Measurements from ENCODE around the gene SLC27A4.

SLC27A4 gene

GRCh38 chr9:128339761-128340690 lies at the start of gene SLC27A4:
SLC27A4 (plus strand) TSS chr9:128340527; CDS start chr9:128343133, 2,606 bp downstream.
- DNase-seq: peak; percentile 43 to 80

GRCh38 chr9:128292009-128292408 lies 48.3 kb upstream of the SLC27A4 start:
- DNase-seq: no peak

- DNase-seq: no peak
Measured at GRCh38 chr9:128293091-128293490, 47.2 kb upstream of the SLC27A4 start.

- no peak for DNase-seq
Measured at GRCh38 chr9:128294142-128294541, 46.2 kb upstream of the SLC27A4 start.

- DNase-seq: no peak
Measured at GRCh38 chr9:128296340-128297220, 43.7 kb upstream of the SLC27A4 start.

GRCh38 chr9:128297221-128297773 lies 43.0 kb upstream of the SLC27A4 start:
- DNase-seq: no peak

- DNase-seq: no peak
Measured at GRCh38 chr9:128298535-128299482, 41.5 kb upstream of the SLC27A4 start.

- no peak for DNase-seq
Measured at GRCh38 chr9:128304136-128304970, 36.0 kb upstream of the SLC27A4 start.

GRCh38 chr9:128304971-128305288 lies 35.4 kb upstream of the SLC27A4 start:
- DNase-seq: no peak

- no peak for DNase-seq
Measured at GRCh38 chr9:128309551-128309950, 30.8 kb upstream of the SLC27A4 start.

- no peak for DNase-seq
Measured at GRCh38 chr9:128310461-128310860, 29.9 kb upstream of the SLC27A4 start.

GRCh38 chr9:128314697-128315096 lies 25.6 kb upstream of the SLC27A4 start:
- DNase-seq: no peak

- no peak for DNase-seq
Measured at GRCh38 chr9:128316421-128316820, 23.9 kb upstream of the SLC27A4 start.

- no peak for DNase-seq
Measured at GRCh38 chr9:128317629-128318028, 22.7 kb upstream of the SLC27A4 start.

GRCh38 chr9:128321343-128321742 lies 19.0 kb upstream of the SLC27A4 start:
- no peak for DNase-seq

GRCh38 chr9:128321879-128322403 lies 18.4 kb upstream of the SLC27A4 start:
- DNase-seq: no peak

GRCh38 chr9:128322404-128323211 lies 17.7 kb upstream of the SLC27A4 start, which contains the start of the genes COQ4 and TRUB2:
COQ4 (plus strand) TSS chr9:128322839; CDS start chr9:128322859, 20 bp downstream.
TRUB2 (minus strand) TSS chr9:128322447; CDS start chr9:128322408, 39 bp downstream.
- DNase-seq: peak; percentile 85 to 94

- DNase-seq: no peak
Measured at GRCh38 chr9:128323212-128323730, 17.1 kb upstream of the SLC27A4 start.

GRCh38 chr9:128323791-128324190 lies 16.5 kb upstream of the SLC27A4 start:
- no peak for DNase-seq

- DNase-seq: no peak
Measured at GRCh38 chr9:128324401-128324800, 15.9 kb upstream of the SLC27A4 start.

Measured in NCI-H526 (cell line).